H9 (cell line): Measurements from ENCODE around the gene KLHL12. TPM values are rescaled to one million over a fixed set of nuclear protein-coding genes. Genes with fewer than 3 reads are reported as not detected.
A peak's percentile ranks its signal among the peaks of the same experiment; 100 is the strongest.

ENCODE experiments used
- DNase-seq: peaks from one replicate; pipeline ENCODE4 v3.0.0-alpha.2; 2017
- H2AFZ ChIP-seq: one replicate; pipeline ENCODE4 v1.6.1; 2013; ENCODE audit warnings: mild to moderate bottlenecking, low read length, control low read depth, moderate library complexity
- H2AK5ac ChIP-seq: 2 replicates; pipeline ENCODE4 v1.6.1; 2013; ENCODE audit warnings: low read length, control low read depth, mixed read lengths; ENCODE audit not compliant: insufficient read length
- H2BK120ac ChIP-seq: one replicate; pipeline ENCODE4 v1.6.1; 2013; ENCODE audit warnings: low read depth, mild to moderate bottlenecking, low read length, control low read depth, inconsistent platforms; ENCODE audit not compliant: poor library complexity, severe bottlenecking
- H2BK12ac ChIP-seq: 2 replicates; pipeline ENCODE4 v1.6.1; 2013; ENCODE audit warnings: low read length, control low read depth, mixed read lengths, low read depth; ENCODE audit not compliant: insufficient read length
- H2BK15ac ChIP-seq: 2 replicates; pipeline ENCODE4 v1.6.1; 2013; ENCODE audit warnings: low read depth, low read length, control low read depth
- H2BK20ac ChIP-seq: one replicate; pipeline ENCODE4 v1.6.1; 2013; ENCODE audit warnings: low read depth, mild to moderate bottlenecking, low read length, control low read depth, inconsistent platforms; ENCODE audit not compliant: poor library complexity, severe bottlenecking
- H2BK5ac ChIP-seq: 2 replicates; pipeline ENCODE4 v1.6.1; 2013; ENCODE audit warnings: low read length, control low read depth, mixed read lengths; ENCODE audit not compliant: insufficient read length
- H3K14ac ChIP-seq: 2 replicates; pipeline ENCODE4 v1.6.1; 2013; ENCODE audit warnings: low read length, control low read depth; ENCODE audit not compliant: insufficient read depth
- H3K18ac ChIP-seq: 2 replicates; pipeline ENCODE4 v1.6.1; 2013; ENCODE audit warnings: low read depth, mild to moderate bottlenecking, mixed read lengths, low read length, control low read depth; ENCODE audit not compliant: insufficient read length
- H3K23ac ChIP-seq: 2 replicates; pipeline ENCODE4 v1.6.1; 2013; ENCODE audit warnings: low read length, control low read depth, mixed read lengths, low read depth; ENCODE audit not compliant: insufficient read length
- H3K23me2 ChIP-seq: 2 replicates; pipeline ENCODE4 v1.6.1; 2013; ENCODE audit warnings: low read depth, mild to moderate bottlenecking, mixed read lengths, low read length, control low read depth; ENCODE audit not compliant: insufficient read length, poor library complexity, severe bottlenecking
- H3K27ac ChIP-seq: 2 replicates; pipeline ENCODE4 v1.5.1; 2013; ENCODE audit warnings: low read length, control low read depth, mixed read lengths, low read depth; ENCODE audit not compliant: insufficient read length
- H3K27me3 ChIP-seq: 2 replicates; pipeline ENCODE4 v1.6.1; 2013; ENCODE audit warnings: low read length, control low read depth, inconsistent platforms; ENCODE audit not compliant: insufficient read depth
- H3K4ac ChIP-seq: 2 replicates; pipeline ENCODE4 v1.6.1; 2013; ENCODE audit warnings: low read depth, mild to moderate bottlenecking, control low read depth, inconsistent platforms, low read length, moderate library complexity
- H3K4me1 ChIP-seq: 2 replicates; pipeline ENCODE4 v1.6.1; 2013; ENCODE audit warnings: low read length, control low read depth, inconsistent platforms; ENCODE audit not compliant: insufficient read depth
- H3K4me2 ChIP-seq: 2 replicates; pipeline ENCODE4 v1.6.1; 2013; ENCODE audit warnings: low read length, control low read depth, mixed read lengths; ENCODE audit not compliant: insufficient read length, insufficient read depth
- H3K56ac ChIP-seq: 2 replicates; pipeline ENCODE4 v1.6.1; 2013; ENCODE audit warnings: low read depth, mild to moderate bottlenecking, mixed read lengths, low read length, control low read depth; ENCODE audit not compliant: insufficient read length
- H3K79me1 ChIP-seq: 2 replicates; pipeline ENCODE4 v1.6.1; 2013; ENCODE audit warnings: low read depth, mild to moderate bottlenecking, moderate library complexity, low read length, control low read depth, inconsistent platforms; ENCODE audit not compliant: insufficient read depth, poor library complexity, severe bottlenecking
- H3K79me2 ChIP-seq: 2 replicates; pipeline ENCODE4 v1.6.1; 2013; ENCODE audit warnings: low read length, control low read depth, inconsistent platforms; ENCODE audit not compliant: insufficient read depth
- H3K9ac ChIP-seq: 2 replicates; pipeline ENCODE4 v1.6.1; 2013; ENCODE audit warnings: low read length, control low read depth, mixed read lengths; ENCODE audit not compliant: insufficient read length; ENCODE audit errors: extremely low read depth
- H3K9me3 ChIP-seq: one replicate; pipeline ENCODE4 v1.6.1; 2013; ENCODE audit warnings: low read depth, low read length, inconsistent platforms; ENCODE audit not compliant: control insufficient read depth
- H3T11ph ChIP-seq: one replicate; pipeline ENCODE4 v1.6.1; 2013; ENCODE audit warnings: mild to moderate bottlenecking, low read length, control low read depth, inconsistent platforms
- H4K20me1 ChIP-seq: one replicate; pipeline ENCODE4 v1.6.1; 2013; ENCODE audit not compliant: control insufficient read depth, insufficient read length, insufficient read depth
- H4K5ac ChIP-seq: 2 replicates; pipeline ENCODE4 v1.6.1; 2013; ENCODE audit warnings: low read depth, mild to moderate bottlenecking, mixed read lengths, low read length, control low read depth; ENCODE audit not compliant: insufficient read length
- H4K8ac ChIP-seq: replicated peaks from 2 replicates; pipeline ENCODE4 v1.6.1; 2013; ENCODE audit warnings: low read length, control low read depth, mixed read lengths, low read depth; ENCODE audit not compliant: insufficient read length
- H4K91ac ChIP-seq: 2 replicates; pipeline ENCODE4 v1.6.1; 2013; ENCODE audit warnings: low read depth, mild to moderate bottlenecking, moderate library complexity, mixed read lengths, low read length, control low read depth; ENCODE audit not compliant: insufficient read length
- H3K27ac Mint-ChIP-seq, 3 experiments: 2 replicates in 2 of 3; 3 replicates in 1 of 3; pipeline ENCODE4 v1.8.0; 2020 to 2021; ENCODE audit warnings: mixed read lengths in 3 of 3, mild to moderate bottlenecking in 1 of 3, moderate library complexity in 1 of 3
- H3K27me3 Mint-ChIP-seq: 2 replicates; pipeline ENCODE4 v1.8.0; 2021; ENCODE audit warnings: low read depth, mild to moderate bottlenecking, moderate library complexity, mixed read lengths
- H3K36me3 Mint-ChIP-seq, 3 experiments: 2 replicates in 2 of 3; 3 replicates in 1 of 3; pipeline ENCODE4 v1.8.0; 2020 to 2021; ENCODE audit warnings: low read depth in 3 of 3, mixed read lengths in 3 of 3; ENCODE audit not compliant: insufficient read depth in 1 of 3
- H3K4me1 Mint-ChIP-seq, 2 experiments: 2 replicates each; pipeline ENCODE4 v1.8.0; 2020; ENCODE audit warnings: mixed read lengths in 2 of 2
- H3K4me3 Mint-ChIP-seq, 2 experiments: 2 replicates in 1 of 2; 3 replicates in 1 of 2; pipeline ENCODE4 v1.8.0; 2020 to 2021; ENCODE audit warnings: mild to moderate bottlenecking in 2 of 2, mixed read lengths in 2 of 2, moderate library complexity in 1 of 2
- H3K9me3 Mint-ChIP-seq, 2 experiments: 2 replicates in 1 of 2; 3 replicates in 1 of 2; pipeline ENCODE4 v1.8.0; 2020; ENCODE audit warnings: mild to moderate bottlenecking in 2 of 2, mixed read lengths in 2 of 2, moderate library complexity in 1 of 2
- CTCF ChIP-seq: fragments of 200-600 bp; sonication (generic); conservative IDR thresholded peaks from 3 replicates; pipeline ENCODE4 v1.8.0; 2021; ENCODE audit warnings: antibody characterized with exemption, mild to moderate bottlenecking
- WGBS: extraction: QIAGEN DNeasy Blood & Tissue Kit; methylation state at CpG from one replicate; pipeline ENCODE4 v1.1.7; 2013; ENCODE audit warnings: missing lambda C conversion rate, low lambda C conversion rate, mixed read lengths; ENCODE audit not compliant: insufficient read length; ENCODE audit errors: extremely low coverage; 5-methylcytosine and 5-hydroxymethylcytosine counted together
- total RNA-seq: library from RNA; stranded (reverse); gene quantifications from 2 replicates; pipeline ENCODE4 v1.2.1, GENCODE V29; 2021

Gene KLHL12
- total RNA-seq, 1 experiment from 2014 or later = 38.4 TPM

GRCh38 chr1:202861420-202862132, 65.5 kb downstream of the KLHL12 start:
- H2BK12ac ChIP-seq = no peak overlapping the region
- peak; percentile 97 for DNase-seq
- 0 out of 2 replicates have a peak, but pooled peaks cover 2% of the 10 kb centered on the region for H3K4me1 ChIP-seq
- peaks cover 17 to 21% of the 10 kb centered on the region in 2 experiments for H3K4me1 Mint-ChIP-seq
- peak overlapping the region; percentile 98; the same call in 1 of the 2 replicates for H3K14ac ChIP-seq
- peaks cover 11% of the 10 kb centered on the region for H3K79me1 ChIP-seq
- H3K27ac Mint-ChIP-seq = peak overlapping the region; percentile 95 to 99 (median 95)
- peak overlapping the region; percentile 93 to 98 for H3K4me3 Mint-ChIP-seq
- no peak overlapping the region for H3T11ph ChIP-seq
- H3K18ac ChIP-seq = peak overlapping the region; percentile 98
- no peaks in the 10 kb centered on the region; the same call in 1 of the 2 replicates for H3K27me3 ChIP-seq
- no peak for TF ChIP-seq CTCF
- H4K20me1 ChIP-seq = no peaks in the 10 kb centered on the region
- H3K9me3 ChIP-seq = no peaks in the 10 kb centered on the region
- peak overlapping the region; percentile 64 for H2BK120ac ChIP-seq
- peak overlapping the region; percentile 88 for H2AFZ ChIP-seq
- H3K4ac ChIP-seq = no peak overlapping the region; the same call in 1 of the 2 replicates
- H3K23me2 ChIP-seq = peaks cover 4% of the 10 kb centered on the region
- H2BK20ac ChIP-seq = no peak overlapping the region
- no CpG with 5 or more reads among the region's 44 CpGs for WGBS
- H4K8ac ChIP-seq = no peak overlapping the region
- no peak overlapping the region for H2AK5ac ChIP-seq
- H3K79me2 ChIP-seq = peaks cover 3% of the 10 kb centered on the region; the same call in 1 of the 2 replicates
- no peaks in the 10 kb centered on the region for H3K9me3 Mint-ChIP-seq
- no peak overlapping the region for H2BK15ac ChIP-seq
- H3K56ac ChIP-seq = no peak overlapping the region
- no peak overlapping the region for H4K5ac ChIP-seq
- no peak overlapping the region for H2BK5ac ChIP-seq
- no peak overlapping the region for H3K23ac ChIP-seq
- peak overlapping the region; percentile 80 for H3K4me2 ChIP-seq
- H3K27ac ChIP-seq = peak overlapping the region; percentile 17
- H3K36me3 Mint-ChIP-seq = peaks cover 12 to 23% (median 22%) of the 10 kb centered on the region in 3 experiments; a peak in 6 of 7 replicates
- H4K91ac ChIP-seq = no peak overlapping the region
- peak overlapping the region; percentile 89 for H3K9ac ChIP-seq
- H3K27me3 Mint-ChIP-seq = no peaks in the 10 kb centered on the region
